SK-N-SH treated with all-trans-retinoic acid at 6 μM for 48 hours (cell line): Measurements from ENCODE around the gene DIP2B.

ENCODE experiments used
- ATAC-seq: fragments of 200-7000 bp; cut with Tn5 transposase; 3 replicates; pipeline ENCODE4 v1.9.1; 2020; ENCODE audit warnings: mild to moderate bottlenecking, moderate library complexity
- ARNTL ChIP-seq: fragments of 450-650 bp; formaldehyde crosslinking; IDR thresholded peaks from 2 replicates; pipeline ENCODE4 v1.5.0; 2020; ENCODE audit warnings: low read depth, mild to moderate bottlenecking, moderate library complexity, borderline replicate concordance
- BACH2 ChIP-seq: fragments of 250-450 bp; sonication (Bioruptor Pico); IDR thresholded peaks from 2 replicates; pipeline ENCODE4 v1.9.0; 2021; ENCODE audit warnings: mild to moderate bottlenecking, borderline replicate concordance
- CSDC2 ChIP-seq: fragments of 250-450 bp; sonication (Bioruptor Pico); IDR thresholded peaks from 2 replicates; pipeline ENCODE4 v1.5.0; 2020; ENCODE audit warnings: mild to moderate bottlenecking, moderate library complexity
- ESRRG ChIP-seq: fragments of 250-450 bp; sonication (Bioruptor Pico); IDR thresholded peaks from 2 replicates; pipeline ENCODE4 v1.6.1; 2021; ENCODE audit warnings: mild to moderate bottlenecking
- GLIS3 ChIP-seq: fragments of 250-450 bp; sonication (Bioruptor Pico); IDR thresholded peaks from 2 replicates; pipeline ENCODE4 v1.5.0; 2020; ENCODE audit warnings: mild to moderate bottlenecking, moderate library complexity
- ISL1 ChIP-seq: fragments of 250-450 bp; sonication (Bioruptor Pico); IDR thresholded peaks from 2 replicates; pipeline ENCODE4 v2.1.2; 2022; ENCODE audit warnings: mild to moderate bottlenecking, moderate library complexity
- OSR1 ChIP-seq: fragments of 250-450 bp; sonication (Bioruptor Pico); IDR thresholded peaks from 2 replicates; pipeline ENCODE4 v1.8.0; 2022; ENCODE audit warnings: moderate library complexity, mild to moderate bottlenecking, inconsistent platforms
- PATZ1 ChIP-seq: fragments of 250-450 bp; sonication (Bioruptor Pico); IDR thresholded peaks from 2 replicates; pipeline ENCODE4 v1.8.0; 2020; ENCODE audit warnings: mild to moderate bottlenecking, moderate library complexity, borderline replicate concordance
- PPARA ChIP-seq: fragments of 250-450 bp; sonication (Bioruptor Pico); IDR thresholded peaks from 2 replicates; pipeline ENCODE4 v1.5.0; 2020; ENCODE audit warnings: mild to moderate bottlenecking, borderline replicate concordance
- SNAI2 ChIP-seq: fragments of 250-450 bp; sonication (Bioruptor Pico); IDR thresholded peaks from 2 replicates; pipeline ENCODE4 v1.5.0; 2020; ENCODE audit warnings: mild to moderate bottlenecking, moderate library complexity
- TCF4 ChIP-seq: fragments of 250-450 bp; sonication (Bioruptor Pico); IDR thresholded peaks from 2 replicates; pipeline ENCODE4 v1.8.0; 2021; ENCODE audit warnings: mild to moderate bottlenecking, moderate library complexity, borderline replicate concordance
- TOX ChIP-seq: fragments of 250-450 bp; sonication (Bioruptor Pico); IDR thresholded peaks from 2 replicates; pipeline ENCODE4 v1.8.0; 2021; ENCODE audit warnings: mild to moderate bottlenecking, moderate library complexity, borderline replicate concordance
- ZC3H10 ChIP-seq: fragments of 250-450 bp; sonication (Bioruptor Pico); IDR thresholded peaks from 2 replicates; pipeline ENCODE4 v1.5.1; 2021; ENCODE audit warnings: mild to moderate bottlenecking, moderate library complexity
- ZNF565 ChIP-seq: fragments of 450-650 bp; formaldehyde crosslinking; conservative IDR thresholded peaks from 2 replicates; pipeline ENCODE4 v1.5.0; 2020; ENCODE audit warnings: low read depth, mild to moderate bottlenecking, moderate library complexity
- ZNF70 ChIP-seq: fragments of 450-650 bp; formaldehyde crosslinking; IDR thresholded peaks from 2 replicates; pipeline ENCODE4 v1.5.0; 2020; ENCODE audit warnings: mild to moderate bottlenecking, moderate library complexity
- ZNF8 ChIP-seq: fragments of 450-650 bp; formaldehyde crosslinking; IDR thresholded peaks from 2 replicates; pipeline ENCODE4 v1.5.0; 2020; ENCODE audit warnings: mild to moderate bottlenecking, moderate library complexity
- TF ChIP-seq, protein P1 (sequence below): fragments of 250-450 bp; sonication (Bioruptor Pico); IDR thresholded peaks from 2 replicates; pipeline ENCODE4 v1.8.0; 2021; ENCODE audit warnings: low read depth, mild to moderate bottlenecking, moderate library complexity, borderline replicate concordance
- TF ChIP-seq, protein P2 (sequence below): fragments of 250-450 bp; sonication (Bioruptor Pico); IDR thresholded peaks from 2 replicates; pipeline ENCODE4 v1.5.1; 2021; ENCODE audit warnings: mild to moderate bottlenecking, moderate library complexity
- TF ChIP-seq, protein P3 (sequence below): fragments of 250-450 bp; sonication (Bioruptor Pico); IDR thresholded peaks from 2 replicates; pipeline ENCODE4 v1.5.0; 2020; ENCODE audit warnings: mild to moderate bottlenecking, moderate library complexity

The DIP2B gene

GRCh38 chr12:50689437-50689836 lies 184.7 kb downstream of the DIP2B start (continued):
- no peak for TF ChIP-seq OSR1 (CRISPR knock-in tag)

DNA sequence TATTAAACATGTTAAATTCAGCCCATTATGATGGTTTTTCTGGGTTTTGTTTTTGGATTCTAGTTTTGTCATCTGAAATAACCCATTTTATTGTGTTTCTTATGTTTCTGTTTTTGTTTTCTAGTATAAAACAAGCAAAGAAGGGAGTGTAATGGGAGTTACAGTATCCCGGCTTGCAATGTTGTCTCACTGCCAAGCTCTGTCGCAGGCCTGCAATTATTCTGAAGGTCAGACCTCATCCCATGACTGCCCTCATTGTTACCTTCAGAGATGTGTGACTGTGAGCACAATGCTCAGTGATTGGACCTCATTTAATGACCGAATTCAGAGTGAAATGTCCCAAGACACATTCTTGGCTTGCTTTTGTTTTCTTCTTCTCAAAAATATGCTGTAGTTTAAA lies 186.1 kb downstream of the DIP2B start:
- TF ChIP-seq SNAI2: no peak
- TF ChIP-seq PATZ1 (CRISPR knock-in tag): no peak
- TF ChIP-seq TOX (CRISPR knock-in tag): no peak
- no peak for TF ChIP-seq BACH2 (CRISPR knock-in tag)
- no peak for TF ChIP-seq ZC3H10
- no peak for TF ChIP-seq ZNF70 (CRISPR knock-in tag)
- no peak for TF ChIP-seq PPARA (CRISPR knock-in tag)
- no peak for TF ChIP-seq OSR1 (CRISPR knock-in tag)
- no peak for TF ChIP-seq CSDC2 (CRISPR knock-in tag)
- no peak for TF ChIP-seq ESRRG (CRISPR knock-in tag)
- TF ChIP-seq, protein P1, sequence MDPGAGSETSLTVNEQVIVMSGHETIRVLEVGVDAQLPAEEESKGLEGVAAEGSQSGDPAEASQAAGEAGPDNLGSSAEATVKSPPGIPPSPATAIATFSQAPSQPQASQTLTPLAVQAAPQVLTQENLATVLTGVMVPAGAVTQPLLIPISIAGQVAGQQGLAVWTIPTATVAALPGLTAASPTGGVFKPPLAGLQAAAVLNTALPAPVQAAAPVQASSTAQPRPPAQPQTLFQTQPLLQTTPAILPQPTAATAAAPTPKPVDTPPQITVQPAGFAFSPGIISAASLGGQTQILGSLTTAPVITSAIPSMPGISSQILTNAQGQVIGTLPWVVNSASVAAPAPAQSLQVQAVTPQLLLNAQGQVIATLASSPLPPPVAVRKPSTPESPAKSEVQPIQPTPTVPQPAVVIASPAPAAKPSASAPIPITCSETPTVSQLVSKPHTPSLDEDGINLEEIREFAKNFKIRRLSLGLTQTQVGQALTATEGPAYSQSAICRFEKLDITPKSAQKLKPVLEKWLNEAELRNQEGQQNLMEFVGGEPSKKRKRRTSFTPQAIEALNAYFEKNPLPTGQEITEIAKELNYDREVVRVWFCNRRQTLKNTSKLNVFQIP: no peak
- TF ChIP-seq ARNTL (CRISPR knock-in tag): no peak
- TF ChIP-seq, protein P2, sequence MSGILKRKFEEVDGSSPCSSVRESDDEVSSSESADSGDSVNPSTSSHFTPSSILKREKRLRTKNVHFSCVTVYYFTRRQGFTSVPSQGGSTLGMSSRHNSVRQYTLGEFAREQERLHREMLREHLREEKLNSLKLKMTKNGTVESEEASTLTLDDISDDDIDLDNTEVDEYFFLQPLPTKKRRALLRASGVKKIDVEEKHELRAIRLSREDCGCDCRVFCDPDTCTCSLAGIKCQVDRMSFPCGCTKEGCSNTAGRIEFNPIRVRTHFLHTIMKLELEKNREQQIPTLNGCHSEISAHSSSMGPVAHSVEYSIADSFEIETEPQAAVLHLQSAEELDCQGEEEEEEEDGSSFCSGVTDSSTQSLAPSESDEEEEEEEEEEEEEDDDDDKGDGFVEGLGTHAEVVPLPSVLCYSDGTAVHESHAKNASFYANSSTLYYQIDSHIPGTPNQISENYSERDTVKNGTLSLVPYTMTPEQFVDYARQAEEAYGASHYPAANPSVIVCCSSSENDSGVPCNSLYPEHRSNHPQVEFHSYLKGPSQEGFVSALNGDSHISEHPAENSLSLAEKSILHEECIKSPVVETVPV: no peak
- ATAC-seq: no peak

- ATAC-seq: no peak
- TF ChIP-seq OSR1 (CRISPR knock-in tag) (no peak), ZNF8 (CRISPR knock-in tag) (no peak)
Measured at GRCh38 chr12:50695961-50696360, 191.2 kb downstream of the DIP2B start.

GRCh38 chr12:50696931-50697330 lies 192.1 kb downstream of the DIP2B start:
- no peak for TF ChIP-seq PATZ1 (CRISPR knock-in tag)
- no peak for TF ChIP-seq SNAI2
- TF ChIP-seq ZNF565 (CRISPR knock-in tag): no peak
- no peak for TF ChIP-seq TOX (CRISPR knock-in tag)
- no peak for TF ChIP-seq TCF4 (CRISPR knock-in tag)
- TF ChIP-seq GLIS3 (CRISPR knock-in tag): no peak
- no peak for TF ChIP-seq ZC3H10
- ATAC-seq: no peak

DNA sequence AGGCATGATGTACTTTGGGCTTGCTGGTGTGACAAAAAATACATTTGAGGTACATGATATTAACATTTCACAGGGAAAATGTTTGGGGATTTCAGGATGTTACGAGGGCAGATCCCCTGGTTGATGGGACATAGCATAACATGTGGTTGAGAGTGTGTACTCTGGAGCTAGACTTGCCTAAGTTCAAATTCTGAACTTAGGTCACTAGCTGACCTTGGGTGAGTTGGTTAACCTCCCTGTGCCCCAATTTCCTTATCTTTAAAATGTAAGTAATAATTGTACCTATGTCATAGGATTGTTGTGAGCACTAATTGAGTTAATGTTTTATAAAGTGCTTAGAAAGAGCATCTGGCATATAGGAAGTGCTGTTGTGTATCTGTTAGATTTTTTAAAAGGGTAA lies 194.4 kb downstream of the DIP2B start:
- no peak for ATAC-seq
- no peak for TF ChIP-seq ZNF70 (CRISPR knock-in tag)
- no peak for TF ChIP-seq OSR1 (CRISPR knock-in tag)
- TF ChIP-seq, protein P3, sequence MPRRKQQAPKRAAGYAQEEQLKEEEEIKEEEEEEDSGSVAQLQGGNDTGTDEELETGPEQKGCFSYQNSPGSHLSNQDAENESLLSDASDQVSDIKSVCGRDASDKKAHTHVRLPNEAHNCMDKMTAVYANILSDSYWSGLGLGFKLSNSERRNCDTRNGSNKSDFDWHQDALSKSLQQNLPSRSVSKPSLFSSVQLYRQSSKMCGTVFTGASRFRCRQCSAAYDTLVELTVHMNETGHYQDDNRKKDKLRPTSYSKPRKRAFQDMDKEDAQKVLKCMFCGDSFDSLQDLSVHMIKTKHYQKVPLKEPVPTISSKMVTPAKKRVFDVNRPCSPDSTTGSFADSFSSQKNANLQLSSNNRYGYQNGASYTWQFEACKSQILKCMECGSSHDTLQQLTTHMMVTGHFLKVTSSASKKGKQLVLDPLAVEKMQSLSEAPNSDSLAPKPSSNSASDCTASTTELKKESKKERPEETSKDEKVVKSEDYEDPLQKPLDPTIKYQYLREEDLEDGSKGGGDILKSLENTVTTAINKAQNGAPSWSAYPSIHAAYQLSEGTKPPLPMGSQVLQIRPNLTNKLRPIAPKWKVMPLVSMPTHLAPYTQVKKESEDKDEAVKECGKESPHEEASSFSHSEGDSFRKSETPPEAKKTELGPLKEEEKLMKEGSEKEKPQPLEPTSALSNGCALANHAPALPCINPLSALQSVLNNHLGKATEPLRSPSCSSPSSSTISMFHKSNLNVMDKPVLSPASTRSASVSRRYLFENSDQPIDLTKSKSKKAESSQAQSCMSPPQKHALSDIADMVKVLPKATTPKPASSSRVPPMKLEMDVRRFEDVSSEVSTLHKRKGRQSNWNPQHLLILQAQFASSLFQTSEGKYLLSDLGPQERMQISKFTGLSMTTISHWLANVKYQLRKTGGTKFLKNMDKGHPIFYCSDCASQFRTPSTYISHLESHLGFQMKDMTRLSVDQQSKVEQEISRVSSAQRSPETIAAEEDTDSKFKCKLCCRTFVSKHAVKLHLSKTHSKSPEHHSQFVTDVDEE (CRISPR knock-in tag): no peak
- TF ChIP-seq ISL1: no peak
